ENCODE results near the gene AHCYL1. TPM values are rescaled to one million over a fixed set of nuclear protein-coding genes. Genes with fewer than 3 reads are reported as not detected.

Gene AHCYL1
- total RNA-seq, 1 experiment from 2014 or later = 89.6 TPM

- no peak for DNase-seq (ENCODE audit: low spot score)
- Histone ChIP-seq H3K4me3 (ENCODE audit: low read depth, low read length, poor library complexity, severe bottlenecking) (no peak overlapping the region), H3K36me3 (ENCODE audit: insufficient read depth, low read length, poor library complexity, severe bottlenecking) (peaks cover 94% of the 10 kb centered on the region), H3K27me3 (replicated peaks; ENCODE audit: insufficient read depth, low read depth, low read length, poor library complexity) (no peaks in the 10 kb centered on the region), H3K4me1 (ENCODE audit: insufficient read depth, low read length, poor library complexity, severe bottlenecking) (no peaks in the 10 kb centered on the region), H3K9me3 (ENCODE audit: low read depth, low read length, poor library complexity, severe bottlenecking) (no peaks in the 10 kb centered on the region), H3K27ac (ENCODE audit: low read depth, low read length, poor library complexity, severe bottlenecking) (no peak overlapping the region)
- TF ChIP-seq CTCF (conservative IDR thresholded peaks at IDR 0.05; ENCODE audit: low read depth, low read length) (no peak), EZH2 (IDR thresholded peaks at IDR 0.05; ENCODE audit: borderline replicate concordance, low read depth, low read length, poor library complexity, severe bottlenecking) (no peak)
- BruUV-seq (replicated peaks) = no TSS peak
- ChIA-PET CTCF (interaction anchor here (1.1 kb wide), 1 partner anchor 12 kb away, joined by 4 read pairs; no protein-coding TSS in a partner anchor), POLR2A (ENCODE audit: low non-redundant PET) (no interaction called here)
- intact Hi-C loops (cut with micrococcal nuclease; ENCODE audit: unreplicated experiment) = loop anchor here (10.0 kb wide), 1 partner anchor 243 kb away; no protein-coding TSS in a partner anchor
Observed at GRCh38 chr1:110017792-110018191, 33.2 kb downstream of the AHCYL1 start.

DNA sequence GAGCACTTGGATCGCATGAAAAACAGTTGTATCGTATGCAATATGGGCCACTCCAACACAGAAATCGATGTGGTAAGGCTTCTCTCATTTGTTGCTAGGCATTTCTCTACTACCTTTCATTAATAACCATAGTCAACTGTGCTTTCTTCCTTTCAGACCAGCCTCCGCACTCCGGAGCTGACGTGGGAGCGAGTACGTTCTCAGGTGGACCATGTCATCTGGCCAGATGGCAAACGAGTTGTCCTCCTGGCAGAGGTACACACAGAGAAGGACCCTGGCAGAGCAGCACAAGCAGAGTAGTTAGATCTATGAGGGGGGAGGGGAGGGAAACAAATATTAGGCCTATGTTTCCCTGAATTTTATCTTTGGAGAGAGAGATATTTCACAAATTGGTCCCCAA lies 33.8 kb downstream of the AHCYL1 start:
- H3K9me3 ChIP-seq (ENCODE audit: low read depth, low read length, poor library complexity, severe bottlenecking) = no peaks in the 10 kb centered on the region
- H3K27ac ChIP-seq (ENCODE audit: low read depth, low read length, poor library complexity, severe bottlenecking) = no peak overlapping the region
- ChIA-PET POLR2A (ENCODE audit: low non-redundant PET) (no interaction called here), CTCF (no interaction called here)
- no TSS peak for BruUV-seq (replicated peaks)
- TF ChIP-seq CTCF (conservative IDR thresholded peaks at IDR 0.05; ENCODE audit: low read depth, low read length) (no peak), EZH2 (IDR thresholded peaks at IDR 0.05; ENCODE audit: borderline replicate concordance, low read depth, low read length, poor library complexity, severe bottlenecking) (no peak)
- H3K36me3 ChIP-seq (ENCODE audit: insufficient read depth, low read length, poor library complexity, severe bottlenecking) = peaks cover 95% of the 10 kb centered on the region
- no peak overlapping the region for H3K4me3 ChIP-seq (ENCODE audit: low read depth, low read length, poor library complexity, severe bottlenecking)
- H3K27me3 ChIP-seq (replicated peaks; ENCODE audit: insufficient read depth, low read depth, low read length, poor library complexity) = no peaks in the 10 kb centered on the region
- intact Hi-C loops (cut with micrococcal nuclease; ENCODE audit: unreplicated experiment) = loop anchor here (10.0 kb wide), 1 partner anchor 244 kb away; no protein-coding TSS in a partner anchor
- H3K4me1 ChIP-seq (ENCODE audit: insufficient read depth, low read length, poor library complexity, severe bottlenecking) = no peaks in the 10 kb centered on the region
- no peak for DNase-seq (ENCODE audit: low spot score)

DNA sequence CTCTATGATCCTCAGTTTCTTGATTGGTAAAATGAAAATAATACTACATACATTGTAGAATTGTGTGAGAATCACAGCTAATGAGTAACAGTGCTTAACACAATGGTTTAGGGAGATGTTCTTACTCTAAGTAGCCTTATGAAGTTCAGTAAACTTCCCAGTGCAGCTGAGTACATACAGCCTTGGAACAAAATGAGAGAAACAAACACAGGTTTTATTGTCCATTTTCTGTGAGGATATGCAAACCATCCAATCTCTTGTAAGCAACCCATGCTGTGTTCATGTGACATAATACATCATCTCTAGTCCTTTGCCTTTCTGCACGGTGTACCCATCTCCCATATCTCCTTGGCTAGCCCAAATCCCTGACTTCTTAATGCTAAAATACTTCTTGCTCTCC lies 35.2 kb downstream of the AHCYL1 start:
- no peak for TF ChIP-seq EZH2 (IDR thresholded peaks at IDR 0.05; ENCODE audit: borderline replicate concordance, low read depth, low read length, poor library complexity, severe bottlenecking)
- TF ChIP-seq CTCF (conservative IDR thresholded peaks at IDR 0.05; ENCODE audit: low read depth, low read length) = no peak
- H3K36me3 ChIP-seq (ENCODE audit: insufficient read depth, low read length, poor library complexity, severe bottlenecking) = peaks cover 96% of the 10 kb centered on the region
- intact Hi-C loops (cut with micrococcal nuclease; ENCODE audit: unreplicated experiment) = loop anchor here (10.0 kb wide), 1 partner anchor 245 kb away; no protein-coding TSS in a partner anchor

More for the DNA sequence above, 35.2 kb downstream of the AHCYL1 start:
- no peaks in the 10 kb centered on the region for H3K27me3 ChIP-seq (replicated peaks; ENCODE audit: insufficient read depth, low read depth, low read length, poor library complexity)
- H3K4me3 ChIP-seq (ENCODE audit: low read depth, low read length, poor library complexity, severe bottlenecking) = no peak overlapping the region
- no peaks in the 10 kb centered on the region for H3K9me3 ChIP-seq (ENCODE audit: low read depth, low read length, poor library complexity, severe bottlenecking)
- no peak overlapping the region for H3K27ac ChIP-seq (ENCODE audit: low read depth, low read length, poor library complexity, severe bottlenecking)
- no peaks in the 10 kb centered on the region for H3K4me1 ChIP-seq (ENCODE audit: insufficient read depth, low read length, poor library complexity, severe bottlenecking)
- no peak for DNase-seq (ENCODE audit: low spot score)
- ChIA-PET POLR2A (ENCODE audit: low non-redundant PET) (no interaction called here), CTCF (no interaction called here)
- BruUV-seq (replicated peaks) = no TSS peak

Data from A673 (cell line).